CD14-positive monocyte (primary cell): ENCODE measurements around the gene TCF21. TPM values are rescaled to one million over a fixed set of nuclear protein-coding genes. Genes with fewer than 3 reads are reported as not detected.
"Not testable (repeated sequence)": the region's sequence is repeated elsewhere in the genome, so short reads cannot be mapped to it uniquely, and the experiment has no call there.

Experiments
- DNase-seq, 3 donors: peaks; one replicate each; pipeline ENCODE4 v3.0.0-alpha.2; 2011 to 2022
- H2AFZ ChIP-seq: 2 replicates; pipeline ENCODE4 v1.6.0; 2012; ENCODE audit warnings: mild to moderate bottlenecking, low read depth, low read length, inconsistent platforms; ENCODE audit not compliant: insufficient read depth, poor library complexity, severe bottlenecking
- H3K27ac ChIP-seq, 2 donors: 1 replicate in 1 of 2; 2 replicates in 1 of 2; pipeline ENCODE4 v1.5.1; 2012 to 2013; ENCODE audit warnings: low read length in 2 of 2, control low read depth in 1 of 2, inconsistent platforms in 1 of 2, low read depth in 1 of 2, mild to moderate bottlenecking in 1 of 2
- H3K27me3 ChIP-seq, 2 donors: one replicate each; pipeline versions ENCODE4 v1.6.0 to v1.6.1; 2011 to 2013; ENCODE audit warnings: low read length in 2 of 2; ENCODE audit not compliant: control insufficient read depth in 2 of 2, insufficient read depth in 2 of 2
- H3K36me3 ChIP-seq, 2 donors: replicated peaks in 1 of 2; 1 replicate in 1 of 2; 2 replicates in 1 of 2; pipeline versions ENCODE4 v1.5.1 to v1.6.1; 2012 to 2013; ENCODE audit warnings: low read length in 2 of 2, control low read depth in 1 of 2, inconsistent platforms in 1 of 2, mild to moderate bottlenecking in 1 of 2; ENCODE audit not compliant: insufficient read depth in 2 of 2, control insufficient read depth in 1 of 2
- H3K4me1 ChIP-seq, 2 donors: 1 replicate in 1 of 2; 2 replicates in 1 of 2; pipeline versions ENCODE4 v1.5.1 to v1.6.1; 2012 to 2013; ENCODE audit warnings: low read length in 2 of 2, control low read depth in 1 of 2, inconsistent platforms in 1 of 2, mild to moderate bottlenecking in 1 of 2, moderate library complexity in 1 of 2; ENCODE audit not compliant: insufficient read depth in 2 of 2, control insufficient read depth in 1 of 2
- H3K4me2 ChIP-seq: replicated peaks from 2 replicates; pipeline ENCODE3; 2012; ENCODE audit warnings: low read length, moderate library complexity, mild to moderate bottlenecking; ENCODE audit not compliant: poor library complexity, severe bottlenecking; ENCODE audit errors: extremely low read depth
- H3K4me3 ChIP-seq, 3 experiments: fragments of 200-600 bp in 1 of 3; sonication (generic) in 1 of 3; replicated peaks in 1 of 3; 1 replicate in 2 of 3; 2 replicates in 1 of 3; pipeline ENCODE4 v1.5.1; 2011 to 2013; ENCODE audit warnings: low read length in 3 of 3, mild to moderate bottlenecking in 3 of 3, control low read depth in 2 of 3, low read depth in 2 of 3, inconsistent platforms in 1 of 3, moderate library complexity in 1 of 3
- H3K79me2 ChIP-seq: 2 replicates; pipeline ENCODE4 v1.6.0; 2012; ENCODE audit warnings: mild to moderate bottlenecking, control low read depth, inconsistent platforms, low read length, moderate library complexity; ENCODE audit not compliant: insufficient read depth
- H3K9ac ChIP-seq: 2 replicates; pipeline ENCODE4 v1.6.0; 2017; ENCODE audit warnings: low read length, mild to moderate bottlenecking; ENCODE audit not compliant: insufficient read depth, poor library complexity, severe bottlenecking
- H3K9me3 ChIP-seq, 2 donors: replicated peaks in 1 of 2; 1 replicate in 1 of 2; 2 replicates in 1 of 2; pipeline versions ENCODE4 v1.5.1 to v1.6.1; 2012 to 2013; ENCODE audit warnings: low read length in 2 of 2, control low read depth in 1 of 2; ENCODE audit not compliant: control insufficient read depth in 1 of 2, insufficient read depth in 1 of 2
- H4K20me1 ChIP-seq: 2 replicates; pipeline ENCODE4 v1.6.0; 2012; ENCODE audit warnings: mild to moderate bottlenecking, low read length, control low read depth, moderate library complexity; ENCODE audit not compliant: insufficient read depth
- H3K27ac Mint-ChIP-seq, 7 donors: one replicate each; pipeline ENCODE4 v1.8.0; 2020; ENCODE audit warnings: mild to moderate bottlenecking in 7 of 7, mixed read lengths in 7 of 7, moderate library complexity in 6 of 7, inconsistent platforms in 2 of 7
- H3K27me3 Mint-ChIP-seq, 3 donors: one replicate each; pipeline ENCODE4 v1.8.0; 2021 to 2022; ENCODE audit warnings: low read depth in 3 of 3, mild to moderate bottlenecking in 3 of 3, mixed read lengths in 3 of 3, moderate library complexity in 3 of 3, inconsistent platforms in 1 of 3
- H3K36me3 Mint-ChIP-seq, 2 donors: one replicate each; pipeline ENCODE4 v1.8.0; 2020; ENCODE audit warnings: mixed read lengths in 2 of 2, inconsistent platforms in 1 of 2, mild to moderate bottlenecking in 1 of 2
- H3K4me1 Mint-ChIP-seq: one replicate; pipeline ENCODE4 v1.8.0; 2020; ENCODE audit warnings: mild to moderate bottlenecking, mixed read lengths
- H3K4me3 Mint-ChIP-seq, 2 donors: one replicate each; pipeline ENCODE4 v1.8.0; 2020; ENCODE audit warnings: mild to moderate bottlenecking in 2 of 2, mixed read lengths in 2 of 2, moderate library complexity in 1 of 2
- H3K9me3 Mint-ChIP-seq, 7 donors: one replicate each; pipeline ENCODE4 v1.8.0; 2020 to 2022; ENCODE audit warnings: mixed read lengths in 7 of 7, mild to moderate bottlenecking in 6 of 7, moderate library complexity in 6 of 7, inconsistent platforms in 2 of 7
- WGBS: methylation state at CpG from one replicate; pipeline ENCODE4 v1.1.5; 2013; ENCODE audit warnings: missing lambda C conversion rate; ENCODE audit not compliant: insufficient coverage; 5-methylcytosine and 5-hydroxymethylcytosine counted together
- intact Hi-C, 2 donors: fragments of 100-400 bp; cut with micrococcal nuclease; formaldehyde crosslinking; loops; one replicate each; pipeline versions ENCODE4 v1.15.0 to v1.15.1; 2023
- polyA plus RNA-seq, 3 donors: library from polyadenylated mRNA; depleted of rRNA in 1 of 3; unstranded in 2 of 3; stranded (reverse) in 1 of 3; fragments of 300-500 nt in 2 of 3; fragments of >200 nt in 1 of 3; fragmentation: Illumina TruSeq in 2 of 3; gene quantifications; 1 replicate in 2 of 3; 2 replicates in 1 of 3; pipeline ENCODE4 v1.2.3, GENCODE V29; 2012 to 2021
- TF ChIP-seq, protein P1 (sequence below): fragments of 200-600 bp; IDR thresholded peaks from one replicate; pipeline ENCODE4 v1.8.0; 2022; ENCODE audit warnings: antibody characterized with exemption, mild to moderate bottlenecking

Gene TCF21
- polyA plus RNA-seq, 3 donors: not detected

GRCh38 chr6:133856911-133857310 is 32.0 kb upstream of the TCF21 start:
- Histone ChIP-seq H4K20me1 (no peaks in the 10 kb centered on the region), H3K79me2 (no peaks in the 10 kb centered on the region), H3K36me3 (no peaks in the 10 kb centered on the region), H3K4me2 (no peak overlapping the region), H3K9me3 (peaks cover 0 to 13% of the 10 kb centered on the region in 2 donors), H3K9ac (no peak overlapping the region), H3K4me1 (no peaks in the 10 kb centered on the region), H3K27ac (no peak overlapping the region), H2AFZ (no peak overlapping the region), H3K27me3 (peaks cover 47 to 52% of the 10 kb centered on the region in 2 donors), H3K4me3 (no peak overlapping the region)
- WGBS: no CpG with 5 or more reads among the region's 2 CpGs
- no peak for DNase-seq
- Mint-ChIP-seq H3K27me3 (peaks cover 49 to 57% (median 51%) of the 10 kb centered on the region in 3 donors), H3K4me3 (no peak overlapping the region), H3K9me3 (peaks cover 6 to 17% (median 9%) of the 10 kb centered on the region in 7 donors), H3K4me1 (no peaks in the 10 kb centered on the region), H3K27ac (no peak overlapping the region), H3K36me3 (no peaks in the 10 kb centered on the region)
- intact Hi-C loops: no loop called here
- TF ChIP-seq, protein P1, sequence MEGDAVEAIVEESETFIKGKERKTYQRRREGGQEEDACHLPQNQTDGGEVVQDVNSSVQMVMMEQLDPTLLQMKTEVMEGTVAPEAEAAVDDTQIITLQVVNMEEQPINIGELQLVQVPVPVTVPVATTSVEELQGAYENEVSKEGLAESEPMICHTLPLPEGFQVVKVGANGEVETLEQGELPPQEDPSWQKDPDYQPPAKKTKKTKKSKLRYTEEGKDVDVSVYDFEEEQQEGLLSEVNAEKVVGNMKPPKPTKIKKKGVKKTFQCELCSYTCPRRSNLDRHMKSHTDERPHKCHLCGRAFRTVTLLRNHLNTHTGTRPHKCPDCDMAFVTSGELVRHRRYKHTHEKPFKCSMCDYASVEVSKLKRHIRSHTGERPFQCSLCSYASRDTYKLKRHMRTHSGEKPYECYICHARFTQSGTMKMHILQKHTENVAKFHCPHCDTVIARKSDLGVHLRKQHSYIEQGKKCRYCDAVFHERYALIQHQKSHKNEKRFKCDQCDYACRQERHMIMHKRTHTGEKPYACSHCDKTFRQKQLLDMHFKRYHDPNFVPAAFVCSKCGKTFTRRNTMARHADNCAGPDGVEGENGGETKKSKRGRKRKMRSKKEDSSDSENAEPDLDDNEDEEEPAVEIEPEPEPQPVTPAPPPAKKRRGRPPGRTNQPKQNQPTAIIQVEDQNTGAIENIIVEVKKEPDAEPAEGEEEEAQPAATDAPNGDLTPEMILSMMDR: no peak

GRCh38 chr6:133857696-133858095 is 31.2 kb upstream of the TCF21 start:
- intact Hi-C loops: no loop called here
- no peaks in the 10 kb centered on the region for H3K36me3 ChIP-seq
- no peak overlapping the region for H3K4me3 ChIP-seq
- H3K9ac ChIP-seq: no peak overlapping the region
- TF ChIP-seq, protein P1: no peak
- H3K4me3 Mint-ChIP-seq: peak overlapping the region in 1 of 2 donors; percentile 23
- H3K9me3 Mint-ChIP-seq: peaks cover 9 to 18% (median 14%) of the 10 kb centered on the region in 7 donors
- H3K27me3 Mint-ChIP-seq: peaks cover 41 to 55% (median 43%) of the 10 kb centered on the region in 3 donors
- no peak overlapping the region for H3K4me2 ChIP-seq
- H3K4me1 Mint-ChIP-seq: no peaks in the 10 kb centered on the region
- no peak overlapping the region for H2AFZ ChIP-seq
- H3K27me3 ChIP-seq: peaks cover 39 to 45% of the 10 kb centered on the region in 2 donors
- H3K27ac ChIP-seq: no peak overlapping the region
- no peak overlapping the region for H3K27ac Mint-ChIP-seq
- H4K20me1 ChIP-seq: no peaks in the 10 kb centered on the region
- no peaks in the 10 kb centered on the region for H3K36me3 Mint-ChIP-seq
- H3K79me2 ChIP-seq: no peaks in the 10 kb centered on the region
- peaks cover 0 to 18% of the 10 kb centered on the region in 2 donors for H3K9me3 ChIP-seq
- DNase-seq: no peak
- H3K4me1 ChIP-seq: no peaks in the 10 kb centered on the region

DNA sequence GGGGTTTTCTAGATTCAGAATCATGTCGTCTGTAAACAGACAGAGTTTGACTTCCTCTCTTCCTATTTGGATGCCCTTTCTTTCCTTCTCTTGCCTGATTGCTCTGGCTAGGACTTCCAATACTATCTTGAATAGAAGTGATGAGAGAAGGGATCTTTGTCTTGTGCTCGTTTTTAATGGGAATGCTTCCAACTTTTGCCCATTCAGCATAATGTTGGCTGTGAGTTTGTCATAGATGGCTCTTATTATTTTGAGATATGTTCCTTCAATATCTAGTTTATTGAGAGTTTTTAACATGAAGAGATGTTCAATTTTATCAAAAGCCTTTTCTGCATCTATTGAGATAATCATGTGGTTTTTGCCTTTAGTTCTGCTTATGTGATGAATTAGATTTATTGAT is 27.6 kb upstream of the TCF21 start:
- H2AFZ ChIP-seq: not testable (repeated sequence)

More for the DNA sequence above, 27.6 kb upstream of the TCF21 start:
- peaks cover 11 to 25% of the 10 kb centered on the region in 2 donors for H3K9me3 ChIP-seq
- Mint-ChIP-seq H3K27me3 (peaks cover 7 to 22% (median 12%) of the 10 kb centered on the region in 3 donors), H3K9me3 (peaks cover 13 to 42% (median 27%) of the 10 kb centered on the region in 7 donors)
- intact Hi-C loops, H3K4me3 Mint-ChIP-seq, H4K20me1 ChIP-seq, H3K4me2 ChIP-seq, H3K9ac ChIP-seq, H3K79me2 ChIP-seq, H3K36me3 Mint-ChIP-seq, H3K4me1 Mint-ChIP-seq, H3K27ac ChIP-seq, DNase-seq, H3K36me3 ChIP-seq, H3K27me3 ChIP-seq, H3K4me1 ChIP-seq, H3K27ac Mint-ChIP-seq, H3K4me3 ChIP-seq: not testable (repeated sequence)
- WGBS: no CpG with 5 or more reads among the region's 2 CpGs
